ENCODE measurements around the gene CYP11A1.

Gene CYP11A1

DNA sequence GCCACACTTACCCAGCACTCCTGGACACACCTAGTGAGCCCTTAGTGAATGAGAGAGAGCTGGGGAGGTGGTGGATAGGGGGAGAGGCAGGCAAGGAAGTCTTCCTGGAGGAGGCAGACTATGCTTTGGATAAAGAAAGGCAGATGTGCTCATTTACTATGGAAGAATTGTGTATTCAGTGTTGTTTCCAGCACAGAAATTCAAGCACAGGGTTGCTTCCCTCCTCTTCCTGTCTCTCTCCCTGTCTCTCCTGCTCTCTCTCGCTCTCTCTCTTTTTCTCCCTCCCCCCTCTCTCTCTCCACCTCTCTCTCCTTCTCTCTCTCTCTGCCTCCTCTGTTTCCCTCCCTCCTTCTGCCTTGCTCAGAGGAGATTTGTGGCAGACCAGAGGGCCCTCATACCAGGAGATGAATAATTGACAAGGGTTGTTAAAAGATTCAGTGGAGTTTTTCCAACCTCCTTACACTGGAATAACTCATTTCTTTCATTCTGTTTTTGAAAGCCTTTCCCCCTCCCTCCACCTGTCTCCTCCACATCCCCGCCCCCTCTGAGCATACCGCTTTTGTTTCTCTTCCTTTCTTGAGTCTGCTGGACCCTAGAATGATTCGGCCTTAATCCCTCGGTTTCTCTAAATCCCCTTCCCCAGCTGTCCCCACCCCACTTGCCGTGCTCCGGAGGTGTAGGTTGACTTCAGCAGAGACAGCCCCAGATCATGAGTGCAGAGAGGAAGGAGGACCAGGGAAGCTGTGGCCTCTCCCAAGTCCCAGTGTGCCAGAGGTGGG, 65.7 kb downstream of the CYP11A1 start:
- no peak for DNase-seq (ENCODE audit: low read depth in 2 of 2)

DNA sequence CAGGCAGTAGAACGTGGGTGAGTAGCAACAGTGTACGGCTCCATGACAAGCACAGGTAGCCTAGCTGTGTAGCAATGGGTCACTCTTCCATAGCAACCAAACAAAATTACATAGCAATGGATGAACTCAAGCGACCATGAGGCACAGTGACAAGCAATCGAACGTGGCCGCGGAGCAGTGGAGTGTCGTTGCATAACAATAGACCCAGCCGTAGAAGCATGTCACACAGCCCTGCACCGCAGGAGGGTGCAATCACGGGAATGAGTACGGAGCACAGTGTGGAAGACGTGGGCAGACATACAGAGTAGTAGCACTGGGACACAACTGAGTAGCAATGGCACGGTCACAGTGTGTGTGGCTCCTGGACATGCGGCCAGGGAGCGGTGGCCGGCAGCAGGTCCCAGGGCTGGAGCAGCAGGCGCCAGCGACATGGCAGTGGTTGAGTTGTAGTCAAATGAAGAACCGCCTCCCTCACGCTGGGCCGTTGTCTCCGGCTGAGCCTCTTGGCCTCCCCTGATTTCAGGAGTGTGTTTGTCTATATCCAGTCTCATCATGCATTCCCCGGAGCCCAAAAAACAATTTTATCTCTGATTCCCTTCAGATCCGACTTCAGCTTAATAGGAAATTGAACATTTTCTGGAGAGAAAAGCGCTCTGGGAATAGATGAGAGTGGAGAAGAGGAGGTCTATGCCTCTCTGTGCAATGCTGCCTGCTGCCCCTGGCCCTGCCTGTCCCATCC, 67.2 kb downstream of the CYP11A1 start:
- no peak for DNase-seq (ENCODE audit: low read depth in 2 of 2)

DNA sequence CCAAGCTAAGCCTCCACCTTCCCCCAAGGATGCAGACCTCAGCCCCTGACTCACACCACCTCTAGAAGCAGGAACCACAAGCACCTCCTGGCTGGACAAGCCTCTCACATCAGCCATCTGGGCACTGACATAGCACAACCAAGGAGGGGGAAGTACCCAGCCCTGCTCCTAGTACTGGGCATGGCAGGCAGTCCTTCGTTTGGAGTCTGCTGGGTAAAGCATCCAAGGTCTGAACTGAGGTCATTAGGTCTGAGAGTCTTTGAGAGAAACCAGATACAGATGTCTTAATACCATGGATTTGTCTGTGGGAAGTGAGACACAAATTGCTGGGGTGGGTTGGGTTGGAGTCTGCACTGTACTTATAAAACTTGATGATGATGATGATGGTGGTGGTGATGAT, 69.6 kb downstream of the CYP11A1 start:
- no peak for DNase-seq (ENCODE audit: low read depth in 2 of 2)

DNA sequence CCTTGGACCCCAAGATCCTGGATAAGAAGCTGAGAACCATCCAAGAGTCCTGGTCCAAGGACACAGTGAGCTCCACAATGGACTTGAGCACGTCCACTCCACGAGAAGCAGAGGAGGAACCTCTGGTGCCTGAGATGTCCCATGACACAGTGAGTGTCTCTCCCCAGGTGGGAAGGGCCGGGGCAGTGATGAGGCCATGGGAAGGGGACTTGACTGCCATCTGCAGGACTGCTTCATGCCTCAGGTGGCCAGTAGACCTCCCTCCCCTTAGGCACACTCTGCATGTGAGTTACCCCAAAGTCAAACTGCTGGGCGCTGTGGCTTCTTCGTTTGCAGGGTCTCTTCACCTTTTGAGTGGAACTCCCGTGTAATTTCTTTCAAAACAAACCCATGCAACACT, 71.6 kb downstream of the CYP11A1 start:
- DNase-seq (ENCODE audit: low read depth in 2 of 2): no peak

DNA sequence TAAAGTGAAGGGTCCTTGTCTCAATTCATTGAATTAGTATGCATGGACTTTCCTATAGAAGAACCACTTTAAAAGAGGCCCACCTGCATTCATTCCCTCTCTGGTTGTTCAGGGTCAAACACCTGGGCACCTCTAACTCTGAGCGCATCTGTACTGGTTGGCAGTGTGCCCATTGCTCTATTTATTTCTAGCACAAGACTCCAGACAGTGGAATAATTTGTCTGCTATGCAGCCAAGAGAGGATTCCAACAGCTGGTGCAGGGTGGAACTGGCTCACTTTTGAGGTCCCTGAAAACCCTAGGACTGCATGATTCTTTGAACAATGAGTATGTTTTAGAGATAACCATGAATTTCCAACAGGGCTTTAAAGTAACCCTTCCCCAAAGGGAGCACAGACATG, 73.4 kb downstream of the CYP11A1 start:
- DNase-seq (ENCODE audit: low read depth in 2 of 2): no peak

DNA sequence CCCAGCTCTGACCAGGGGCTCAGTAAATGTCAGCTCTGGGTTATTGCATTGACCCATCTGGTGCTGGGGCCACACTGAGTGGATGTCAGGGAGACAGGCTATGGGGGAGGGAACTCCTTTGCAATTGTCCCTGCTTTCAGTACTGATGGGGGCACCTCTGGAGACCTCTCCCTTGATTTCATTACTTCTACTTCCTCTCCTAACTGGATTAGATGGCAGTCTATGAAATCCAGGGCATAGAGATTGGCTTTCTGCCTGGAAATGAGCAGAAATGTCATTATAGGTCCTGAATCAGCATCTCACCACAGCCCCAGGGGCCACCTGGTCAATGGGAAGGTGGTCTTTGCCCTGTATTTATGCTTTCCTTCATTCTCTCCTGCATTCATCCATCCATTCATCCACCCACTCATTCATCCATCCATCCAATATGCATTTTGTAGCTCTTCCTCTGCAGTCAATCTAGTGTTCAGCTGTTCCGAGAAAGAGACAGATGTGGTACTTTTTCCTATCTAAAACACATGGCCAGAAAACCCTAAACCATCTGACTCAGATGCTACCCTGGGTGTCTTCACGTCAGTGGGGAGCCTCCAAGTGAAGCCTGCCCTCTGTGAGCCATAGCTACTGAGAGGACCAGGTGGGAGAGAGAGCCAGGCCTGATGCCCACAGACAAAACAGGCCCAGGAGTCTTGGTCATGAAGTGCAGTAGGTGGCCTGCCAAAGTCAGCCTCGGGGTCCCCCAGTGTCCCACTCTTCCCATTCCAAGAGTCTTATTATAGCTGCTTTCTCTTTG, 74.2 kb downstream of the CYP11A1 start:
- no peak for DNase-seq (ENCODE audit: low read depth in 2 of 2)

DNA sequence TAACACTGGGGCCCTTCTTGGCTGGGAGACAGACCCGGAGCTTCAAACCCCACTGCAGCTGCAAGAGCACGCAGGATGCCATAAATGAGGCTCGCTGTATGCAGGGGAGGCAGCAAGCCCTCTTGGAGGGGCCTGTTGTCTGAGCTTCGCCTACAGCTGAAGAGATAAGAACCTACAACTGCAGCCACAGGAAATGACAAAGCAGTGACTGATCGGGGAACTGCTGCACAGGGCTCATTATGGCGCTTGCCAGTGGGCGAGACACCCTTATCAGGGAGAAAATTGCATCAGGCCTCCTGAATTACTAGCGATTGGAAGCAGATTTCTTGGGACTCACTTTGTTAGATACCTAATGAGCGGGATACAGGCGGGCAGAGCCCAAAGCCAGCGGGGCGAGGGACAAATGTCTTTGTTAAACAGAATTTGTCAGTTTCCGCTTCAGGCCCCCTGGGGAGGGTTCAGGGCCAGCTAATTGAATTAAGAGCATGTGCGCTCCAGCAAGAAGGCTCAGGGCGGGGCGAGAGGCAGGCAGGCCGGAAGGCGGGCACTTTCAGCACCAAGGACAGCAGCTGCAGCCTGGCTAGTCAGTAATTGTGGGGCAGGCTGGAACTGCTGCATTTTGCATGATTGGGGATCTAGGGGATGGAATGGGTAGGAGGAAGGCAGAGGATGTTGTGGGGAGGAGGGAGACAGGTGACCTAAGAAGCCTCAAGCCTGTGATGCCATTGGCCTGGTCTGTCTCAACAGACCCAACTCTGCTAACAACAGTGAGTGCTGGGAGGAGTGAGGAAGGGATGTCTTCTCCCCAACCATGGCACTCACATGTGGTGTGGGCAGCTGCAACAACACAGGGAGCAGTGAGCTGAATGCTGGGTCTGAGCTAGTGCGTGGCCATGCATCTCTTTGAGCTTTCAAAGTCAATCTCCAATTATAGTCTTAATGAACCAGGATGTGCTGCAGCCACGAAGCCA, 76.1 kb downstream of the CYP11A1 start:
- peak; percentile 17 to 68 for DNase-seq (ENCODE audit: low read depth in 2 of 2)

DNA sequence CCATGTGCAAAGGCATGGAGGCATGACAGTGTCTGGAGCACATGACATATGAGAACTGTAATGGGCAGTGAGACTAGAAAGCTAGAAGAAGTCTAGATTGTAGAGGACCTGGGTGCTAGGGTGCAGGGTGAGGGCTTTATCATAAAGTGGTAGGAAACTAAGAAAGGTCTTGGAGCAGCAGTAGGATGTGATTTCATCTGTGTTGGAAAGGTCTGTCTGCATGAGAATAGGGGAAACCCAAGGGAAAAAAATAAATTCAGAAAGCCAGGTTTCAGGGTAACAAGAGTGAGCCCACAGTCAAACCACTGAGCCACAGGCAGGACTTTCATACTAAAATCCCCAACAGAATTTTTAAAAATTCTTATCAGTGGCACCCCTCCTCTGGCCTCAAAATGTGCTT, 76.8 kb downstream of the CYP11A1 start:
- no peak for DNase-seq (ENCODE audit: low read depth in 2 of 2)

DNA sequence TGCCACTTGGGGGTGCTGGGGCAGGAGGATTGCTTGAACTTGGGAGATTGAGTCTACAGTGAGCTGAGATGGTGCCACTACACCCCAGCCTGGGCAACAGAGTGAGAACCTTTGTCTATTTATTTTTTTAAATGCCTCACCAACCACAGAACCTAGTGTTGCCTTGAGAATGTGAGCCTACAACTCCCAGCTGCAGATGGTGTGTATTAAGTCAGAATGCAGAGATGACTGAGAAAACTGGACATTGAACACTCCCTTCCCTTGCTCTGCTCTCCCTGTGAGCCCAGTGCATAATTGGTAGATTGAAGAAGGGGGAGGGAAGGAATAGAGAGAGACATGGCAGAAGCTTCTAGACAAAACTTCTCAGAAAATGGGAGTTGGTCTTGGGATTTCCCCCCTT, 77.8 kb downstream of the CYP11A1 start:
- DNase-seq (ENCODE audit: low read depth in 2 of 2): no peak
